HTERT RPE-1 (cell line): Measurements from ENCODE around the gene IQGAP3.

ENCODE experiments used
- in situ Hi-C: fragments of 300-500 bp; cut with MboI; formaldehyde crosslinking; loops from 4 replicates; pipeline ENCODE4 v1.14.3; 2020; ENCODE audit warnings: low sequenced_read_pairs

IQGAP3 gene

GRCh38 chr1:156497743-156498431 lies 74.5 kb downstream of the IQGAP3 start:
- in situ Hi-C loops, result no loop called here

- in situ Hi-C loops, result no loop called here
Measured at GRCh38 chr1:156497078-156497742, 75.2 kb downstream of the IQGAP3 start.

DNA sequence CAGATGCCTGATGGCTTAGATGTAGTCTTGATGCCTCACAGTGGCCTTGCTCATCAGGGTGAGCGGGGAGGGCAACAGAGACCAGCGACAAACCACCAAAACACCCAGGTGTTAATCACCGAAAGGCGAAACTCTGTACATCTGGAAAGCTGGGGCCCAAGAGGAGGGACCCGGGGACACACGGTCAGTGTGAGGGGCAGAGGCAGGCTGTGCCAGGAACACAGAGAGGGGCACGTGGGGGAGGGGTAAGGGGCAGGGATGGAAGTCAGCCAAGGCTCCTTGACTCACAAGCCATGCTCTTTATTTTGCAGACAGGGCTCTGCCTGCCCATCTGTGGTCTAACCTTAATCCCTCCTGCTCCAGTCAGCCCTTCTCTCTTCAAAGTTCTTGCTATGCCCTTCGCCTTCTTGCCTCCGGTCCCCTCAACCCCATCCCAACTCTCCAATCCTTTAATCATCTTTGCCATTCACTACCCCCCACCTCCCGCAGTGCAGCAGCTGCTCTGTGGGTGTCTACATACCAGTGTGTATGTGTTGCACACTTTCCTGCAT lies 76.1 kb downstream of the IQGAP3 start:
- in situ Hi-C loops, result no loop called here

GRCh38 chr1:156495401-156496140 lies 76.8 kb downstream of the IQGAP3 start:
- in situ Hi-C loops, result no loop called here

DNA sequence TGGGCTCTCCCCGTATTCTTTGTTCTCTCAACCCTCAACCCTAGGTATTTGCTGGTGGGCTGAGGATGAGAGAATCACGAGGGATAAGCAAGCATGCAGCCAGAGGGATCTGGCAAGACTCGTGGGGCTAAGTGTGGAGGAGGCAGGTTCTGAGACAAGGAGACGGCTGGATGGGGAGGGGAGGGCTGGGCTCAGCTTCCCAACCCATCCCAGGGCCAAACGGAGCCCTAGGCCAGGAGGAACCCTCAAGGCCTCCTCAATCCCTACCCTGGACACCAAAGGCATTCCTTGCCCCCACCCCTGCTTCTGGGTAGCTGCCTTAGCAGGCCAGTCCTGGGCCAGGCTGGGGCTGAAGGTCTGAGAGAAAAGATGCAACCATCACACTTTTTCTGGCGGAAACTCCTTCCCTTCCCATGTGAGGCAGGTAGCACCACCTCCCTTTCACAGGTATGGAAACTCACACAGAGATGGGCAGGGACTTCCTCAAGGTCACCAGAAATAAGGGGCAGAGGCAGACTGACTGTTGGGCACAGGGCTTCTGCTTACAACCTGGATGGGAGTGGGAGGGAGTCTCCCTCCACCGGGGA lies 78.0 kb downstream of the IQGAP3 start:
- in situ Hi-C loops, result no loop called here

- in situ Hi-C loops, result no loop called here
Measured at GRCh38 chr1:156493742-156494141, 78.6 kb downstream of the IQGAP3 start.

- in situ Hi-C loops, result no loop called here
Measured at GRCh38 chr1:156493154-156493631, 79.2 kb downstream of the IQGAP3 start.

DNA sequence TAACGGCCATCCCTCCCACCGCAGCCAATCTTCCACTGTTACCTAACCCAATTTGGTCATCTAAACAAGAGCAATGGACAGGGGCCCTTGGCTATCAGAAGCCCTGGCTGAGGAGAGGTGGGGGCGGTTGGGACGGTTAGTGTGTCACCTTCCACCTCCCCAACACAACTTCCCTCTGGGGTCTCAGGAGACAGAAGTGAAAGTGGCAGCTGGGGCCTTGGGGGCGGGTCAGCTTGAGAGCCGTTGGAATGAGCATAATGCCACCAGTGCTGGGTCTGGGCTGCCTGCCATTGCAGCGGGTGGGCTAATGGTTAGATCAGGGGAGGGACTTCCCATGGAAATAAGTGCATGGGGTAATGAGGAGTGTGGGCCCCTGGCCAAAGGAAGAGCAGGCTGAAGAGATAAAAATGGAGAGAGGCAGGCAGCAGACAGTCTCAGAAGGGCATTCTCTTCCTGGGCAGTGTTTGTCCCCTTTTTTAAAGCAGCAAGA lies 79.7 kb downstream of the IQGAP3 start:
- in situ Hi-C loops, result no loop called here

DNA sequence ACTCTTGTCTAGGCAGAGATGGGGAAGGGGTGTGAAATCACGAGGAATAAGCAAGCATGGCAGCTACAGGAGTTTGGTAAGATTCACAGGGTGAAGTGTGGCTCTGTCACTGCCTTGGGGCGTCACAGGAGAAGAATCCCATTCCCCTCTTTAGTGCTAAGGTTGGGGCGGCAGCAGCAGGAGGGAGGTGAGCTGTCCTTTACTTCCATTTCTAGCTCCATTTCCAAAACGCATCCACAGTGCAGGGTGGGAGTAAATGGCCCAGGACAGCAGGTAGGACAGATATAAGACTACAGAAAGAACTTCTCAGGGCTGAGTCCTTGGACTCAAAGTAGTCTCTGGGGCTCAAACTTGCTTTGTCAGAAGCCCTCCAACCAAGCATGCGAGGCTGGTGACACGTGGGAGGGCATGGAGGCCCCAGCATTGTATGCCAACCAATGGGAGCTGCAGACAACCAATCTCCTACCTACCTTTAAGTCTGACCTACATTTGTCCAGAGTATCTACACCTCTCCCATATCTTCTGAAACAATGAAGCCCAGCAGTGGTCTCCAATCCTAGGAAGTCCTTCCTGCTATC lies 80.3 kb downstream of the IQGAP3 start:
- in situ Hi-C loops, result no loop called here

- in situ Hi-C loops, result no loop called here
Measured at GRCh38 chr1:156491151-156491949, 81.0 kb downstream of the IQGAP3 start.

GRCh38 chr1:156490401-156491032 lies 81.8 kb downstream of the IQGAP3 start:
- in situ Hi-C loops, result no loop called here

GRCh38 chr1:156489935-156490293 lies 82.5 kb downstream of the IQGAP3 start:
- in situ Hi-C loops, result no loop called here

DNA sequence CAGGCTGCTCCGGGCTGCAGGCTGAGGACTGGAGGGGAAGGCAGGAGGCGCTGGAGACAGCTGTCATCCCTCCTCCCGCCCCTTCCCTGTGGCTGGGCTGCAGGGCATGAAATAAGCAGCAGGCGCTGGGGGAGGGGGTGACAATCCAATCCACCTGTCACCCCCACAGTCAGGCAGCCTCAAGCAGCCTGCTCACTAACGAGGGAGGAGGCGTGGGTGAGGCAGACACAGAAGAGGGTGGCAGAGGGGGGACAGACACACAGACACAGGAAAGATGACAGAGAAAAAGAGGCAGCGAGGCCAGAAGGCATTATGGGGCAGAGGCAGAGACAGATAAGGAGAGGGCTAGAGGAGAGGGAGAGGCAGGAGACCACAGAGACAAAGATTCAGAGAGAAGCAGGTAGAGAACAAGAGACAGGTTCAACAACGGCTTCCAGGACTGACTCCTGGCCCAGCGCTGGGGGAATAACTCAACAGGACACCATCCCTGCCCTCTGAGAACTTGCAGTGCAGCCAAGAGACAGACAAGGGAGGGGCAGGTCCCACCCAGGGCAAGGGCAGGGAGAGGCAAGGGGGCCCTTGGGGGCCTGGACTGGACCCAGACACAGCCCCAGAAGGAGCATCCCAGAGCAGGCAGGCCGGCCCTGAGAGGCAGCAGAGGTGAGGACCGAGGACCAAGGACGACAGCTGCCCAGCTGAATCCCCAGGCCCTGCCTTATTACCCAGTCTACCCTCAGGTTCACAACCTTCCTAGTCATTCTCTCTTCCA lies 83.0 kb downstream of the IQGAP3 start:
- in situ Hi-C loops, result no loop called here

DNA sequence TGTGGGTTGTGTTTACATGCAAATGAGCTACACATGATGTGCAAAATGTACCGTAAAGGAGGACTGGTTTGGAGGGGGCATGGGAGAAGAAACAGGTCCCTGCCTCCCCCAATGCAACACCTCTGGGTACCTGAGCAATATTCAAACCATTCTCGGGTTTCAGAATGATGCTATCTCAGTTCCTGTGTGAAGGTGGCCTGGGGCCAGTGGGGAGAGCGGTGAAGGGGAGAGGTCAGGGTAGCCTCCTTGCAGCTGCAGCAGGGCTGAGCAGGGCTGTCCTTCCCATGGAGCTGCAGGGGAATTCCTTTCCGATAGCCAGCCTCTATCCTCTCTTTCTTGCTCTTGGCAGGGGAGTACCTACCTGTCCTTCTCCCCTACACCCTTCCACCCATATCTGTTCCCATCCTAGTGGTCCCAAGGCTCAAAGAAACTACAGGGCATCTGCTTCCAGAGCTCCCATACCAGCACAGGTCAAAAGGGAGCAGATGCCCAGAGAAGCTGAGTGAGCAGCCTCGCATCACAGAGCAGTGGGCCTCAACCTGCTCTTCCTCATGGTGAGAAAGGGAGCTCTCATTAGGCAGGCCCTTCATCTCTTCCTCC lies 83.7 kb downstream of the IQGAP3 start:
- in situ Hi-C loops, result no loop called here

DNA sequence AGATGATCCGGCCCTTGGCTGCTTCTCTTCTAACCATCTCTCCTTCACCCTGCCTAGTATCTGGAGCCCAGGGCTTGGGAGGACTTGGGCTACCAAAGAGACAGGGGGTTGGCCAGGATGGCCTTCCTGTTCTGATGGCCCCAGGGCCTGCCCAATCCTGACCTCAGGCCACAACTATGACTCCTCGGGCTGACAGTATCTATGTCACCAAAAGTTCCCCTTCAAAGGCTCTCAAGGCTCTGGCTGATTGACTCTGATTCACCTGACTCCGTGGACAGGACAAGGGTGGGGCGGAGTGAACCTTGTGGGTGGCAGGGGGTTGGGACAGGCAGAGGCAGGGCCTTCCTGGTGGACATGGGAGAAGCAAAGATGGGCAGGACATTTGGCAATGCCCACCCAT lies 84.5 kb downstream of the IQGAP3 start:
- in situ Hi-C loops, result no loop called here

DNA sequence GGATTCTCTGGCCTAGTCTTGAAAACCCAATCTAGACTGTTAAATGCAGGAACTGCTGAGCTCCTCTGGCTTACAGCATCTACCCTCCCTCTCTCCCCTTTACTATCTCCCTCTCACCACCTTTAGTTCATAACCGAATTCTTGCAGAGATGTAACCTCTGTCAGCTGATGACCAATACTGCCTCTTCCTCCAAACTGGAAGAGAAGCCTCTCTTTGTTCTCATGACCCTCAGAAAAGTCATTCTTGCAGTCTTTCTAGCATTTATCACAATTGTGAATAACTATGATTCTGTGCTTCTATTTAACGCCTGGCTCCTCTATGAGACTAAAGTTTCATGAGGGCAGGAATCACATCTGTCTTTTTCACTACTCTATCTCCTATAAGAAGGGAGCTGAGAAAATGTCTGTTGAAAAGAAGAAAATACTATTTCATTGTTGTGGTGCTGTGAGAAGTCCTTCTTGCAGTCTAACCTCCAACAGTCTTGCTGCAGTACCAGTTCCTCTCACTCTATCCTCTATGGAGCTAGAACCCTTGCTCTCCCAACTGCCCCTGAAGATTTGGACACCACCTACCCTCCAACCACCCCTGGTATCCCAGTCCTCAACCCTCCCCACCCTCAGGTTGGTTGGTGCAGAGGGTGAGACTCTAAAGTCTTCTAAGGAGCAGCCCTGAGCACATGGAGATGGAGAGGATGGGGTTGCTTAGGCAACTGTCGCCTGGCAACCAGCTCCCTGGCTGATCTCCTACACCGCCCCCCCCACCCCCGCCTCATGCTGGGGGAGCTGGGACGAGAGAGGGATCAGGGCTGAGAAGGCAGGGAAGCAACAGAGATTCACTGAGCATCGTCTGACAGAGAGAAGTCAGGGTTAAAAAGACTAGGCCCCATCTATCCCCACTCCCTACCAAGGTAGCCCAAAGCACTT lies 85.7 kb downstream of the IQGAP3 start:
- in situ Hi-C loops, result no loop called here

- in situ Hi-C loops, result no loop called here
Measured at GRCh38 chr1:156485984-156486383, 86.4 kb downstream of the IQGAP3 start.
